HEK293 (cell line): ENCODE results near the gene ZNF804A.

Experiments used
- BCL11A ChIP-seq: fragments of 450-650 bp; formaldehyde crosslinking; IDR thresholded peaks from 2 replicates; pipeline ENCODE4 v1.5.1; 2016; ENCODE audit warnings: low read depth, missing biosample characterization, missing genetic modification characterization
- FEZF1 ChIP-seq: fragments of 450-650 bp; formaldehyde crosslinking; IDR thresholded peaks from 2 replicates; pipeline ENCODE4 v1.5.1; 2016; ENCODE audit warnings: missing biosample characterization, missing genetic modification characterization
- REST ChIP-seq: fragments of 450-650 bp; formaldehyde crosslinking; IDR thresholded peaks from 2 replicates; pipeline ENCODE4 v1.5.1; 2016; ENCODE audit warnings: missing biosample characterization, missing genetic modification characterization
- TCF7L2 ChIP-seq: IDR thresholded peaks from 2 replicates; pipeline ENCODE4 v1.6.1; 2011; ENCODE audit warnings: low read depth, mild to moderate bottlenecking, inconsistent platforms, low read length, moderate library complexity, borderline replicate concordance
- ZBTB7A ChIP-seq: fragments of 450-650 bp; formaldehyde crosslinking; IDR thresholded peaks from 2 replicates; pipeline ENCODE4 v1.5.1; 2016; ENCODE audit warnings: low read depth, missing biosample characterization, missing genetic modification characterization
- ZNF10 ChIP-seq: fragments of 450-650 bp; formaldehyde crosslinking; IDR thresholded peaks from 2 replicates; pipeline ENCODE4 v1.5.1; 2017; ENCODE audit warnings: missing biosample characterization, missing genetic modification characterization
- ZNF174 ChIP-seq: fragments of 450-650 bp; formaldehyde crosslinking; IDR thresholded peaks from 2 replicates; pipeline ENCODE4 v1.5.0; 2017; ENCODE audit warnings: missing biosample characterization, mild to moderate bottlenecking, missing genetic modification characterization
- ZNF48 ChIP-seq: fragments of 450-650 bp; formaldehyde crosslinking; IDR thresholded peaks from 2 replicates; pipeline ENCODE4 v1.5.1; 2016; ENCODE audit warnings: missing biosample characterization, missing genetic modification characterization
- ZNF76 ChIP-seq: fragments of 450-650 bp; formaldehyde crosslinking; IDR thresholded peaks from 2 replicates; pipeline ENCODE4; 2016; ENCODE audit warnings: low read depth, missing biosample characterization, missing genetic modification characterization, borderline replicate concordance
- ZSCAN18 ChIP-seq: fragments of 450-650 bp; formaldehyde crosslinking; IDR thresholded peaks from 2 replicates; pipeline ENCODE4 v1.5.1; 2016; ENCODE audit warnings: missing biosample characterization, missing genetic modification characterization
- TF ChIP-seq, protein P1 (sequence below): fragments of 450-650 bp; formaldehyde crosslinking; IDR thresholded peaks from 2 replicates; pipeline ENCODE4 v1.5.1; 2016; ENCODE audit warnings: missing biosample characterization, missing genetic modification characterization
- TF ChIP-seq, protein P2 (sequence below): sonication (generic); formaldehyde crosslinking; IDR thresholded peaks from 2 replicates; pipeline ENCODE4 v1.8.1; 2022; ENCODE audit warnings: mild to moderate bottlenecking, moderate library complexity, missing genetic modification reagents

DNA sequence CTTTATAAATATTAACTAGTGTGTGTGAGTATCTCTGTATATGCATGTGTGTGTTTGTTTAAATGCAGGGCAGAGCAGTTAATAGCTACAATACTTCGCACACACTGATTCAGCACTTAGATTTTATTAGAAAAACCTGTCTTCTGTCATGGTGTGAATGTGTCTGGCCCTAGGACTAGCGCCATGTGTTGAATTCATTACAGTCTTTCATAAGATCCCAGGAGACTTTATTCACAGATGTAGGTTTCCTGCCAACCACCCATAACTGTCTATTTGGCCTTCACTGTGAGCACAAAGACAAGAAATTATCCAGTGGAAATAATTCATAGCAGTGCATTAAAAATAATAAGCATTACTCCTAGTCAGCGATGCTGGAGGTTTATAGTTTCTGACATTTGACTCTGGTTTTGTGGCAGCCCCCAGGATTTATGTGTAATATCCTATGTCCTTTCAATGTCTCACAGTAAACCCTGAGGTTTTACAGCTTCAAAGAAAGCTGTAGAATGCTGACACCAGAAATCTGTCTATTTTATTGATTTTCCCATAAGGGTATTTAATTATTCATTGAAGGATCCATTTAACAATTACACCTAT is 93.9 kb downstream of the ZNF804A start:
- no peak for TF ChIP-seq BCL11A (tag by site-specific recombination)
- TF ChIP-seq REST: no peak
- no peak for TF ChIP-seq ZNF76 (tag by site-specific recombination)
- TF ChIP-seq ZSCAN18 (tag by site-specific recombination): no peak
- TF ChIP-seq ZNF48 (tag by site-specific recombination): no peak
- TF ChIP-seq, protein P1, sequence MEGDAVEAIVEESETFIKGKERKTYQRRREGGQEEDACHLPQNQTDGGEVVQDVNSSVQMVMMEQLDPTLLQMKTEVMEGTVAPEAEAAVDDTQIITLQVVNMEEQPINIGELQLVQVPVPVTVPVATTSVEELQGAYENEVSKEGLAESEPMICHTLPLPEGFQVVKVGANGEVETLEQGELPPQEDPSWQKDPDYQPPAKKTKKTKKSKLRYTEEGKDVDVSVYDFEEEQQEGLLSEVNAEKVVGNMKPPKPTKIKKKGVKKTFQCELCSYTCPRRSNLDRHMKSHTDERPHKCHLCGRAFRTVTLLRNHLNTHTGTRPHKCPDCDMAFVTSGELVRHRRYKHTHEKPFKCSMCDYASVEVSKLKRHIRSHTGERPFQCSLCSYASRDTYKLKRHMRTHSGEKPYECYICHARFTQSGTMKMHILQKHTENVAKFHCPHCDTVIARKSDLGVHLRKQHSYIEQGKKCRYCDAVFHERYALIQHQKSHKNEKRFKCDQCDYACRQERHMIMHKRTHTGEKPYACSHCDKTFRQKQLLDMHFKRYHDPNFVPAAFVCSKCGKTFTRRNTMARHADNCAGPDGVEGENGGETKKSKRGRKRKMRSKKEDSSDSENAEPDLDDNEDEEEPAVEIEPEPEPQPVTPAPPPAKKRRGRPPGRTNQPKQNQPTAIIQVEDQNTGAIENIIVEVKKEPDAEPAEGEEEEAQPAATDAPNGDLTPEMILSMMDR (tag by site-specific recombination): no peak
- TF ChIP-seq ZNF10 (tag by site-specific recombination): no peak
- no peak for TF ChIP-seq ZNF174 (tag by site-specific recombination)
- TF ChIP-seq ZBTB7A (tag by site-specific recombination): no peak
- TF ChIP-seq, protein P2, sequence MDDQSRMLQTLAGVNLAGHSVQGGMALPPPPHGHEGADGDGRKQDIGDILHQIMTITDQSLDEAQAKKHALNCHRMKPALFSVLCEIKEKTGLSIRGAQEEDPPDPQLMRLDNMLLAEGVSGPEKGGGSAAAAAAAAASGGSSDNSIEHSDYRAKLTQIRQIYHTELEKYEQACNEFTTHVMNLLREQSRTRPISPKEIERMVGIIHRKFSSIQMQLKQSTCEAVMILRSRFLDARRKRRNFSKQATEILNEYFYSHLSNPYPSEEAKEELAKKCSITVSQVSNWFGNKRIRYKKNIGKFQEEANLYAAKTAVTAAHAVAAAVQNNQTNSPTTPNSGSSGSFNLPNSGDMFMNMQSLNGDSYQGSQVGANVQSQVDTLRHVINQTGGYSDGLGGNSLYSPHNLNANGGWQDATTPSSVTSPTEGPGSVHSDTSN: no peak
- no peak for TF ChIP-seq FEZF1 (tag by site-specific recombination)
- no peak for TF ChIP-seq TCF7L2
